ENCODE results near the gene ANO6.

- TF ChIP-seq MXI1 (IDR thresholded peaks at IDR 0.05; ENCODE audit: borderline replicate concordance, low read depth, low read length) (no peak), CTCF (conservative IDR thresholded peaks at IDR 0.05; ENCODE audit: low read depth, low read length) (no peak), CHD1 (IDR thresholded peaks at IDR 0.05; ENCODE audit: low read depth, low read length) (no peak), FOS (IDR thresholded peaks at IDR 0.05; ENCODE audit: low read depth, low read length) (no peak), RCOR1 (IDR thresholded peaks at IDR 0.05; ENCODE audit: insufficient replicate concordance, low read length) (no peak), CEBPB (IDR thresholded peaks at IDR 0.05; ENCODE audit: low read depth, low read length) (no peak)
These were observed 135.0 kb downstream of the ANO6 start for GRCh38 chr12:45350861-45351260.

All from IMR-90 (cell line).